PC-3 (cell line): ENCODE data around the gene TMEM63B.

Source experiments
- CTCF ChIP-seq: fragments of 300-600 bp; sonication (generic); conservative IDR thresholded peaks from 2 replicates; pipeline ENCODE4 v1.5.1; 2017; ENCODE audit warnings: antibody characterized with exemption, low read depth, mild to moderate bottlenecking, low read length
- EZH2 ChIP-seq: fragments of 300-600 bp; sonication (generic); IDR thresholded peaks from one replicate; pipeline ENCODE4 v1.6.1; 2017; ENCODE audit warnings: antibody characterized with exemption, mild to moderate bottlenecking, low read length; ENCODE audit not compliant: unreplicated experiment

DNA sequence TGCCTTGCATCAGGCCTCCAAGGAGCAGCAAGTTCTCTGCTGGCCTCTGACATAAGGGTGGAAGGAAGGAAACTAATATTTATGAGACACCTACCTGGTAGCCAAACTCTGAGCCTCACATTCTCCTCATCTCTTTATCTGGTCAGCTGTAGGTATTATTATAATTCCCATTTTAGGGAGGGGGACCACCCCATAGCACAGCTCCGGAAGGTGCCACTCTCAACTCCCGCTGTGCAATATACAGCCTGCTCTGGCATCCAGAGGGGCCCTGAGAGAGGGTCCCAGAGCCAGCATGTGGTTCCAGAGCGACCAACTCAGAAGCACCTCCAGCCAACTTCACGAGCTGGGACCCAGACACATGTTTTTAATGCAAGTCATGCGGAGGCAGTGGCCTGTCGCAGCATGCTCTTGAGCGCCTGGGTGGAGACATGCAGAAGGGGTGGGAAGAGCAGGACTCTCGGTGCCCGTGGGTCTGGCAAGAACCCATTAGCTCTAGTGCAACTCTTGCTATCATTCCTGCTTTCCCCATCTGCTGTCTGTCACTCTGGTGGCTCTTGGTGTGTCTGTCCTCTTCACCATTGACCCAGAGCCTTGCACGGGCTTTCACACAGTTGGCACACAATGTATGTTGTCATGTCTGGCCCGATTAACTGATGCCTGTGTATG, 74.4 kb downstream of the TMEM63B start:
- TF ChIP-seq CTCF: no peak
- TF ChIP-seq EZH2: no peak
